Mucosa of rectum (tissue), 2 donors: ENCODE results near the gene BAHCC1.

Experiments
- H3K27ac ChIP-seq, 2 donors: one replicate each; pipeline ENCODE4 v1.7.0; 2013; ENCODE audit warnings: inconsistent platforms in 2 of 2, low read depth in 2 of 2, low read length in 2 of 2
- H3K27me3 ChIP-seq, 2 donors: one replicate each; pipeline ENCODE4 v1.7.0; 2013; ENCODE audit warnings: low read length in 2 of 2; ENCODE audit not compliant: control insufficient read depth in 2 of 2, insufficient read depth in 2 of 2
- H3K36me3 ChIP-seq, 2 donors: one replicate each; pipeline ENCODE4 v1.7.0; 2013; ENCODE audit warnings: low read length in 2 of 2; ENCODE audit not compliant: control insufficient read depth in 2 of 2, insufficient read depth in 2 of 2
- H3K4me1 ChIP-seq, 2 donors: one replicate each; pipeline ENCODE4 v1.7.0; 2013; ENCODE audit warnings: low read length in 2 of 2, mild to moderate bottlenecking in 1 of 2; ENCODE audit not compliant: control insufficient read depth in 2 of 2, insufficient read depth in 2 of 2
- H3K4me3 ChIP-seq, 2 donors: one replicate each; pipeline ENCODE4 v1.7.0; 2013; ENCODE audit warnings: low read length in 2 of 2
- H3K9ac ChIP-seq, 2 donors: one replicate each; pipeline ENCODE4 v1.7.0; 2013; ENCODE audit warnings: low read length in 2 of 2, low read depth in 1 of 2, mild to moderate bottlenecking in 1 of 2
- H3K9me3 ChIP-seq, 2 donors: one replicate each; pipeline ENCODE4 v1.7.0; 2013; ENCODE audit warnings: low read length in 2 of 2; ENCODE audit not compliant: control insufficient read depth in 2 of 2
- donor health status: healthy.
- donor health status: Normal muscosa, but diverticular disease.

Gene BAHCC1

DNA sequence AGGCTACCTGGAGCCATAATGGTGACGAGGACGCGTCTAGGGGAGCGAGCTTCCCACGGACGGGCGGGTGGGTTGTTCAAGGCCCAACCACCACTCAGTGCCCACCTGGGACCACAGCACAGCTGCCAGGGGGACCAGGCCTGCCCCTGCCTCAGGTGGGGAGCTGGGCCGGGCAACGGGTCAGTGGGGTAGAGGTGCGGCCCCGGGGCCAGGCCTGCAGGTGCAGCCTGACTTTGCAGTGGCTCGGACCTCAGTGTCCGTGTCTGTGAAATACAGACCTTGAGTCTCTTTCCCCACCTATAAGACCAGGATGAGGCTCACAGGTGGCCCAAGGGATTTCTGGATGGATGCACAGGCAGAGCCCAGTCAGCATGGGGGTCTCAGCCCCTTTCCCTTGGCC lies 74.0 kb downstream of the BAHCC1 start:
- Histone ChIP-seq H3K4me3 (no peak overlapping the region), H3K9me3 (no peaks in the 10 kb centered on the region), H3K4me1 (no peaks in the 10 kb centered on the region), H3K9ac (no peak overlapping the region), H3K36me3 (no peaks in the 10 kb centered on the region), H3K27ac (no peak overlapping the region), H3K27me3 (no peaks in the 10 kb centered on the region)

DNA sequence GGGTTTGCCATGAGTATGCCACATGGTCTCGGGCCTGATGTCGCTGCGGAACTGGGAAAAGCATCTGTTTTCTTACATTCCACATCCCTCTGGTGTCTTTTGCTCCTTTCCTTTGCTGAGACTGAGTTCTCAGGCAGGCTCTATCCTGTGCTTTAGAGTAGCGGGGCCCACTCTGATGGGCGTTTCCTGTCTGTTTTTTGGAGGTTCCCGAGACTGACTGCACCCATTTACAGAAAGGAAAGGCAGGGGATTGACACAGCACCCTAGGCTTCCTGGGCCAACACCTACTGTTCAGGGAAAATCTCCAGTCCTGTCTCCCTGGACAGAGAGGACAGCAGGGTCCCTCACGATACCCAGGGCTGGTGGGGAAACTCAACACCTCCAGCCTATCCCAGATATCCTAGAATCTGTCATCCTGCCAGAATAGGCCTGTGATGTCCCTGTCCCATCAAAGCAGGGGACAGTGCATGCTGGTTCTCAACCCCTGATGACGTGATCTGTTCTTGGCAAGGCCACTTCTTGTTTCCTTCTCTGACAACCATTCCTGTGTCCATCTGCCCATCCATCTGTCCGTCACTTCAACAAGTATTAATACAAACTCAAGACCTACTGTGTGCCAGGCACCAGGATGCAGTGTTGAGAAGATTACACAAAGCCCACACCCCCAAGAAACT lies 75.2 kb downstream of the BAHCC1 start:
- H3K9ac ChIP-seq, result no peak overlapping the region
- no peaks in the 10 kb centered on the region for H3K27me3 ChIP-seq
- H3K27ac ChIP-seq, result no peak overlapping the region
- no peaks in the 10 kb centered on the region for H3K9me3 ChIP-seq
- no peaks in the 10 kb centered on the region for H3K36me3 ChIP-seq
- no peaks in the 10 kb centered on the region for H3K4me1 ChIP-seq
- H3K4me3 ChIP-seq, result no peak overlapping the region

DNA sequence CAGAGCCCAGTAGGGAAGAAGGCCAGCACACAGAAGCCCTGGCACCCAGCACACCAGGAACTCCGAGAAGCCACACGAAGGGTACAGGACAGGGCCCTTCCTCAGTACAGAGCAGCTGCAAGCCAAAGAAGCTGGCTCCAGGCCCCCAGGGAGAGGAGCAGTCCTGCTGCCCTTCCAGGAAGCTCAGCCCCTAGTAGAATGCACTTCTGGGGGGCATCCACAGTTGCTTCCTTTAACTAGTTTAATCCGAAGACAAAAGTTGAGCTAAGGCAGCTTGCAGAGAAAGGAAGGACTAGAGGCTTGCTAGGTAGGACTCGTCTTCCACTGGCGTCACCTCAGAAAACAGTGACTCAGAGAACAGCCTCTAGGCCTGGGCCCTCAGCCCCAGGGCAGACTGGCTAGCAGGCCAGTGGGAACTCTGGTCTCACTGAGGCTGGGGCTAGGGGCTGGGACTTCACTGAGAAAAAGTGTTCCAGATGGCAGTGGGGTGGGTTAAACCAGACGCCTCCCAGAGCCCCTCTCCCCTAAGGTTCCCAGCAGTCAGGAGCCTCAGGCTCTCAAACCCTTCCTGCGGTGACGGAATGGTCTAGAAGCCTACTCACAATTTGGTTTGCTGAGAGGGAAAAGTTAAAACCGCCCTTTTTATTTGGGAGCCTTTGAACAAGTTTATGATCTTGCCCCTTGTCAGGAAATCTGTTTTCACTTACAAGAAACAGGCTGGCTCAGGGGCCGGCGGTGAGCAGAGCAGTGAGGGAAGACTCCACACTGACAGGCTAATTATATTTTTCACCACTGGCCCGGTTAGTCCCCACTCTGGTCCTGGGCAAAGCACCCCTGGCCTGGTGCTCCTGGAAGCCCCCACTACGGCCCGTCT lies 75.9 kb downstream of the BAHCC1 start:
- no peak overlapping the region for H3K9ac ChIP-seq
- H3K36me3 ChIP-seq, result no peaks in the 10 kb centered on the region
- no peaks in the 10 kb centered on the region for H3K9me3 ChIP-seq
- no peak overlapping the region for H3K4me3 ChIP-seq
- H3K4me1 ChIP-seq, result no peaks in the 10 kb centered on the region
- no peaks in the 10 kb centered on the region for H3K27me3 ChIP-seq
- no peak overlapping the region for H3K27ac ChIP-seq

DNA sequence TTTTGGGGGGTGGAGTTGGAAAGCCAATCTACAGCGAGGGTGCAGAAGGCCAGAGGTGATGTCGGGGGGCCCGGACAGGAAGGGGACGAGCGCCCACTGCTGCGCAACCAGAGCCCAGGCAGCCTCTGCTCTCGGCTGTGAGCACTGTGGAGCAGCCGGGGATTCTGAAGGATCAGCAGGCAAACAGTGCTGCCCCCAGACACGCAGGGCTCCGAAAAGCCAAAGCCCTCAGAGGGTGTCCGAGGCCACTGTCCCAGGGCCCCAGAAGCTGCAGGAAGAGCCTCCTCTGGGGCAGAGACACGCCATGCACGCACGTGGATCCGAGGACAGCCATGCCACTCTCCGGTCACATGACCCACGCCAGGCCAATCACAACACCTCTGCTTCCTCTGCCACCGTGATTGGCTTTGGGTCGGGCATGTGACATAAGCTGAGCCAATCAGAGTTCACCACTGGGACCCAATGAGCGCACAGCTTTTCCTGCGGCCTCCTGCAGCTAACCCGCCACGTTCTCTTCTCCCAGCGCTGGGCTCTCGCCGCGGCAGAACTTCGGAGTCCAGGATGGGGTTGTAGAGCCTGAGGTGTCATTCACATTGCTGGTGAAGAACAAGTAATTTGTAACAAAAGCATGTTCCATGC lies 76.7 kb downstream of the BAHCC1 start:
- H3K27ac ChIP-seq, result no peak overlapping the region
- no peaks in the 10 kb centered on the region for H3K27me3 ChIP-seq
- peaks cover 0 to 3% of the 10 kb centered on the region in 2 donors for H3K9me3 ChIP-seq
- no peaks in the 10 kb centered on the region for H3K36me3 ChIP-seq
- no peak overlapping the region for H3K4me3 ChIP-seq
- H3K4me1 ChIP-seq, result no peaks in the 10 kb centered on the region
- no peak overlapping the region for H3K9ac ChIP-seq

DNA sequence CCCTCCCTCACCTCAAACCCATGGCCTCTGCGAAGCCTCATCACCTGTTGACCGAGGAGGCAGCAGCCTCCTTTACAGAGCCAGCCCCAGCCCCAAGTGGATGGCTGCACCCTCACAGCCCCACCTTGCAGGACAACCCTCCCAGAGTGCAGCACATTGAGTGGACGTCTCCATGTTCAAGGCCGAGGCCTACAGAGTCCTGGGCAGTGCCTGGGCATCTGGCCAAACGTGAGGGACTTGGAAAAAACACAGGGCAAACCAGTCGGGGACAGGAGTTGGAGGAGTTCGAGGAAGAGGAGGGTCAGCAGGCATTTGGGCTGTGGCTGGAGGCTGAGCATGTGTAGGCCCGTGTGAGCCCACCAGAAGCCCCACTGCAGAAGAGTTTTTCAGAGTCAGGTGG lies 77.8 kb downstream of the BAHCC1 start:
- Histone ChIP-seq H3K4me1 (no peaks in the 10 kb centered on the region), H3K4me3 (no peak overlapping the region), H3K36me3 (no peaks in the 10 kb centered on the region), H3K9ac (no peak overlapping the region), H3K27me3 (no peaks in the 10 kb centered on the region), H3K9me3 (peaks cover 0 to 3% of the 10 kb centered on the region in 2 donors), H3K27ac (no peak overlapping the region)

DNA sequence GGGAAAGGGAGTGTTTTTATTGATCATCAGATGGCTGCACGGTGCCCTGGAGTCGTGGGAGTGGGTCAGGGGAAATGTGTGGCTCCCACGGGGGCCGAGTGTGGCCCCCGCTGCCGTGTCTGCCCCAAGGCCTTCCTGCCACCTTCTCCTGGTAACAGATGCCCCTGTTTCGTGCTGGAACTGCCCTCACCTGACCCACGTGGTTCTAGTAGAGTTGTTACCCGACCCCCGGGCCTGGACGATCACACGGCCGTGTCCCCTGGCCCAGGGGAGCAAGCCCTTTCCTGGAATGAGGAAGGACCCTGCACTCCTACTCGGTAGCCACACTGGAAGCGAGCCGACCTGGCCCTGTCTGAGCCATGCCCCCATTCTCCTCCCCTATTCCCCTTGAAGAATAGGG lies 79.7 kb downstream of the BAHCC1 start:
- H3K27ac ChIP-seq, result no peak overlapping the region
- H3K36me3 ChIP-seq, result no peaks in the 10 kb centered on the region
- H3K4me1 ChIP-seq, result no peaks in the 10 kb centered on the region

DNA sequence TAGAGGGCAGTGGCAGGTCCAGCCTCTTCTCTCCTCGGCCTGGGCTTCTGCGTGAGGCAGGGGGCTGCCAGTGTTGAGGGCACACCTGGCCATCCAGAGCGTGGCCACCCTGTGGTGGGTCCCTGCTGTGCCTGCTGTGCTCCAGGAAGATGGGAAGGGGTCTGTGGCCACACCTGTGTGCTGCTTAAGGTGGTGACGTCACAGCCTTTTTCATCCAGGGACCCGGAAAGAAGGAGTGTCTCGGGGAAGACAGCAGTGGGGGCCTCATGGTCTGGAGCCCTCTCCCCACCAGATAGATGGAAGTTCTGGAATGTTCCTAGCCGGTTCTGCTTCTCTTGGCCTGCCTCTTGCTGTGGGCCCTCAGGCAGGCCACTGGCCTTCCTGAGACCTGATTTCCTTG lies 80.8 kb downstream of the BAHCC1 start:
- H3K27ac ChIP-seq, result no peak overlapping the region
- H3K27me3 ChIP-seq, result peaks cover 0 to 6% of the 10 kb centered on the region in 2 donors
- no peaks in the 10 kb centered on the region for H3K4me1 ChIP-seq
- peaks cover 0 to 3% of the 10 kb centered on the region in 2 donors for H3K9me3 ChIP-seq
- no peak overlapping the region for H3K9ac ChIP-seq
- H3K36me3 ChIP-seq, result no peaks in the 10 kb centered on the region
- no peak overlapping the region for H3K4me3 ChIP-seq

More for the DNA sequence above, 79.7 kb downstream of the BAHCC1 start:
- no peak overlapping the region for H3K4me3 ChIP-seq
- H3K27me3 ChIP-seq, result no peaks in the 10 kb centered on the region
- H3K9me3 ChIP-seq, result peaks cover 0 to 3% of the 10 kb centered on the region in 2 donors
- no peak overlapping the region for H3K9ac ChIP-seq

DNA sequence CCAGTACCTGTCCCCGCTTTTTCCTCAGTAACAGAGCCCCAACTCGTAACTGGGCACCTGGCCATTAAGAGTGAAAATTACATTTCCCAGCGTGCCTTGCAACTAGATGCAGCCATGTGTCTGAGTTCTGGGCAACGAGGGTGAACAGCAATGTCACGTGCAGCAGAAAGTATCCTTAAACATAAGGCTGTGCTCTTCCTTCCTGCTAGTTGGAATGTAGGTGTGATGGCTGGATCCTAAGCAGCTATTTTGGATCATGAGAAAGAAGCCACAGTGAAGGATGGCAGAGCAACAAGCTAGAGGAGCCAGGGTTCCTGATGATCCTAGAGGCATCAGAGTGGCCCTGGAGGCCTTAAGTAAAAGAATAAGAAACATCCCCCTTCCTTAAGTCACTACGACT lies 81.4 kb downstream of the BAHCC1 start:
- H3K9ac ChIP-seq, result no peak overlapping the region
- H3K4me3 ChIP-seq, result no peak overlapping the region
- peaks cover 0 to 6% of the 10 kb centered on the region in 2 donors for H3K27me3 ChIP-seq
- H3K36me3 ChIP-seq, result no peaks in the 10 kb centered on the region
- peaks cover 0 to 3% of the 10 kb centered on the region in 2 donors for H3K9me3 ChIP-seq
- H3K4me1 ChIP-seq, result peaks cover under 1 to 2% of the 10 kb centered on the region in 2 donors
- no peak overlapping the region for H3K27ac ChIP-seq

DNA sequence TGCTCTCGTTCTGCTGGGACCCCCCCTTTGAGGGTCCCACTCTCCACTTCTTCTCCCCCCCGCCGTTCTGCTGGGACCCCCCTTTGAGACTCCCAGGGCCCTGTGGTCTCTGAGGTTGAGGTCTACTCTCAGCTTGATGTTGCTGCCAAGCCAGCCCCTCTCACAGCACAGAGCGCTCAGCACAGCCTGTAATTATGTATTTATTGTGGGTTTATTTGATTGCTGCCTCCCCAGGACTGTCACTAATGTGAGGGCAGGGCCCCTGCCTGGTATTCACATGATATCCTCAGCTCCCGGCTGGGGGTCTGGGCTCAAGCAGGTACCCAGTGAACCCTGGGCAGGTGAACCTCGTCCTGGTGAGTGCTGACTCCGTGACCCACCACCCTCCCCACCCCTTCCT lies 81.9 kb downstream of the BAHCC1 start:
- H3K9me3 ChIP-seq, result peaks cover 0 to 3% of the 10 kb centered on the region in 2 donors
- H3K4me1 ChIP-seq, result peaks cover 4 to 5% of the 10 kb centered on the region in 2 donors
- no peak overlapping the region for H3K9ac ChIP-seq
- no peaks in the 10 kb centered on the region for H3K36me3 ChIP-seq
- peaks cover 3 to 6% of the 10 kb centered on the region in 2 donors for H3K27me3 ChIP-seq
- no peak overlapping the region for H3K27ac ChIP-seq
- no peak overlapping the region for H3K4me3 ChIP-seq

DNA sequence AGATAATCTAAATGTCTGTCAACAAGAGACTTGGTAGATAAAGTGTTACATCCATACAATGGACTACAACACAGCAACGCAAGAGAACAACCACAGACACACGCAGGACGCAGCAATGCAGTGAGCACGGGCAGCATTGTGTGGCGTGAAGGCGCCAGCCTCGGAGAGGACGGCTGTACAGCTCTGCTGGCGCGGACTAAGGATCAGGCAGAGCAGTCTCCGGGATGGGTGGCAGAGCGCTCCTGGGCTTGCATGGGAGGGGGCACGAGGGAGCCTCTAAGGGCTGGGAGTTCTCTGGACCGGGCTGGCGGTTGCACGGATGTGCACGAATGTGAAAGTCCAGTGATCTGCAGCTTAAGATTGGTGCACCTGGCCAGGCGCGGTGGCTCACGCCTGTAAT lies 82.9 kb downstream of the BAHCC1 start:
- Histone ChIP-seq H3K4me1 (peaks cover 4 to 5% of the 10 kb centered on the region in 2 donors), H3K4me3 (no peak overlapping the region), H3K27me3 (peaks cover 5 to 6% of the 10 kb centered on the region in 2 donors), H3K36me3 (no peaks in the 10 kb centered on the region), H3K9me3 (peaks cover 0 to 3% of the 10 kb centered on the region in 2 donors), H3K9ac (no peak overlapping the region), H3K27ac (no peak overlapping the region)
